ENCODE measurements around the gene OR1L8.
"Not testable (repeated sequence)": the region's sequence is repeated elsewhere in the genome, so short reads cannot be mapped to it uniquely, and the experiment has no call there.

The OR1L8 gene

DNA sequence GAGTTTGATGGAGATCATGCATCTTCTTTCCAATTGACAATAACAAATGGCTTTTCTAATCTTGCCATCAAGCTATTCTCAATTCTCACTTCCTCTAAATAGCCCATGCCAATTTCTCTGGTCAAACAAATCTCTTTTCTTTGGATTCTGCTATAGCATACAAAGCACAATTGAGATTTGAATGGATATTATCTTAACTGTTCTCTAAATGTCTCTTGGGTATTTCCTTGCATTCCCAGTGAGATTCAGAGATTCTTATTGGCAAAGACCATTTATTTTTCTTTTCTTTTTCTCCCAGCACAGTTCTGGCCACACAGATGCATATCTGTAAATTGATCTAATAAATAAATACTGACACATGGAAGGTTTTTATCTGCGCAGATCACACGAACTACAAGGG is 30.4 kb downstream of the OR1L8 start, which contains the start of gene OR1N2:
Gene OR1N2, plus strand, starts transcription at position 301 of the 400 bp plus-strand sequence. CDS start 100 bp downstream, outside the sequence.
- H3K36me3 ChIP-seq (ENCODE audit: control insufficient read depth, low read depth, low read length): no peaks in the 10 kb centered on the region
- H3K4me1 ChIP-seq (ENCODE audit: control insufficient read depth, low read depth, low read length): no peaks in the 10 kb centered on the region
- H3K4me3 ChIP-seq (ENCODE audit: low read length): no peak within 1 kb of the TSS
- peaks cover 53% of the 10 kb centered on the region for H3K9me3 ChIP-seq (ENCODE audit: control insufficient read depth, low read depth, low read length)
- H3K27me3 ChIP-seq (ENCODE audit: control insufficient read depth, insufficient read depth, low read length): no peaks in the 10 kb centered on the region
- H3K9ac ChIP-seq (ENCODE audit: low read length): no peak within 1 kb of the TSS
- H3K27ac ChIP-seq (ENCODE audit: low read length): no peak within 1 kb of the TSS

DNA sequence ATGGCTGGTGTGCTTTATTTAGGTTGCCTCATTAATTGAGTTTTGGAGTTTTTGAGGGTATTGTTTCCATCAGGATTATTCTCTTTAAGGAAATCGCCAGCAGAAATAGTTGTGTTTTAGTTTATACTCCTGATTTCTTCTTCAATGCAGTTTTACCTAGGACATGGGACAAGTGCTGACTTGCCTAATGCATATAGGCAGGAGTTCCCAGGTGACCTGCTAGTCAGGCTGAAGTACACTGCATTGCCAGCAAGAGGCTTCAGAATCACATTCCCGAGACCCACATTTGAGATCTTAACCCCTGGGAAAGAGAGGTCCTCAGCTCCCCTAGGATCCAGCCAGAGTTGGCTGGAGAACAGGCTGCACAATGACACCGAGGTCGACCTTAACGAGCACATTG is 31.8 kb downstream of the OR1L8 start:
- no peak overlapping the region for H3K4me3 ChIP-seq (ENCODE audit: low read length)
- H3K27me3 ChIP-seq (ENCODE audit: control insufficient read depth, insufficient read depth, low read length): no peaks in the 10 kb centered on the region
- H3K4me1 ChIP-seq (ENCODE audit: control insufficient read depth, low read depth, low read length): no peaks in the 10 kb centered on the region
- no peak overlapping the region for H3K9ac ChIP-seq (ENCODE audit: low read length)
- H3K27ac ChIP-seq (ENCODE audit: low read length): no peak overlapping the region
- H3K36me3 ChIP-seq (ENCODE audit: control insufficient read depth, low read depth, low read length): no peaks in the 10 kb centered on the region
- peaks cover 51% of the 10 kb centered on the region for H3K9me3 ChIP-seq (ENCODE audit: control insufficient read depth, low read depth, low read length)

DNA sequence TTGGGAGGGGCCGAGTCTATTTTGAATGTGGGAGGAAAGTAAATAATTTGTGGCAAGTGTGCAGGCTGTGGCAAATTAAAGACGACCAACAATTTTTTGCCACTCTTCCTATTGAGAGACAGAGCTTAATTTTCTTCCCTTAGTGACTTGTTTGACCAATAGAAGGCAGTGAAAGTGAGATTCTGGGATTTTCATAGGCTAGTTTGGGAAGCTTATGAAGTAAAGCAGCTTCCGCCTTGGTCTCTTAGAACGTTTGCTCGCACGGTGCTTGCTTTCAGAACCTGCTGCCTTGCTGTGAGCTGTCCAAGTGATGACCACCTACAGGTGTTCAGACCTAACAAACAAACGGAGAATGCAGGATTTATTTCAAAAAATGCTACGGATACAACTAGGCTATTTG is 37.0 kb downstream of the OR1L8 start:
- Histone ChIP-seq H3K27me3 (ENCODE audit: control insufficient read depth, insufficient read depth, low read length) (no peaks in the 10 kb centered on the region), H3K4me1 (ENCODE audit: control insufficient read depth, low read depth, low read length) (no peaks in the 10 kb centered on the region), H3K36me3 (ENCODE audit: control insufficient read depth, low read depth, low read length) (no peaks in the 10 kb centered on the region), H3K4me3 (ENCODE audit: low read length) (no peak overlapping the region), H3K9me3 (ENCODE audit: control insufficient read depth, low read depth, low read length) (peaks cover 54% of the 10 kb centered on the region), H3K27ac (ENCODE audit: low read length) (no peak overlapping the region), H3K9ac (ENCODE audit: low read length) (no peak overlapping the region)

DNA sequence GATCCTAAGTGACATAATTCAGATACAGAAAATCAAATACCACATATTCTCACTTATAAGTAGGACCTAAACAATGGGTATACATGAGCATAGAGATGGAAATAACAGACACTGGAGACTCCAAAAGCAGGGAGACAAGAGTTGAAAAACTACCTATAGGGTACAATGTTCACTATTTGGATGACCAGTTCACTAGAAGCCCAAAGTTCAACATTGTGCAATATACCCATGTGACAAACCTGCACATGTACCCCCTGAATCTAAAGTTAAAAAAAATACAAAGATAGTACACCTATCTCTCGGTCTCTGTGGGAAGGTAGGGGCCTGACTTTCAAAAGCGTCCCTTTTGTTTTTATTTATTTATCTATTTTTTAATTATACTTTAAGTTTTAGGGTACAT is 44.4 kb downstream of the OR1L8 start:
- H3K27ac ChIP-seq (ENCODE audit: low read length): no peak overlapping the region
- peaks cover 32% of the 10 kb centered on the region for H3K9me3 ChIP-seq (ENCODE audit: control insufficient read depth, low read depth, low read length)
- H3K4me3 ChIP-seq (ENCODE audit: low read length): no peak overlapping the region
- no peak overlapping the region for H3K9ac ChIP-seq (ENCODE audit: low read length)
- H3K27me3 ChIP-seq (ENCODE audit: control insufficient read depth, insufficient read depth, low read length): no peaks in the 10 kb centered on the region
- H3K36me3 ChIP-seq (ENCODE audit: control insufficient read depth, low read depth, low read length): no peaks in the 10 kb centered on the region
- H3K4me1 ChIP-seq (ENCODE audit: control insufficient read depth, low read depth, low read length): no peaks in the 10 kb centered on the region

DNA sequence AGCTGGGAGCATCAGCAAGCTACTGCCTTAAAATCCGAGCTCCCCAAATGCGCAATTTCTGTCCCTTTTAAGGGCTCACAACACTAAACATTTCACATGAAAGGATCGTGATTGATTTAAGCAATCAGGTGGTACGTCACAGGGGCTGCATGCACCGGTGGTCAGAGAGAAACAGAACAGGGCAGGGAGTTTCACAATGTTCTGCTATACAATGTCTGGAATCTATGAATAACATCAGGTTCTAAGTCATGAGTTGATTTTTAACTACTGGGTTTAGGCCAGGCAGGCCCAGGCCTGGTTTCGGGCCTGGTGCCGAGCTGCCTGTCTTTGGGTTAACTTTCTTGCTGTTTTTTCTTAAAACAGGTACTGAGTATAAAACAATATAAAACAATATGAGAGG is 46.1 kb downstream of the OR1L8 start:
- peaks cover 18% of the 10 kb centered on the region for H3K9me3 ChIP-seq (ENCODE audit: control insufficient read depth, low read depth, low read length)
- not testable (repeated sequence) for H3K4me1 ChIP-seq (ENCODE audit: control insufficient read depth, low read depth, low read length); H3K27me3 ChIP-seq (ENCODE audit: control insufficient read depth, insufficient read depth, low read length); H3K9ac ChIP-seq (ENCODE audit: low read length); H3K27ac ChIP-seq (ENCODE audit: low read length); H3K36me3 ChIP-seq (ENCODE audit: control insufficient read depth, low read depth, low read length); H3K4me3 ChIP-seq (ENCODE audit: low read length)

DNA sequence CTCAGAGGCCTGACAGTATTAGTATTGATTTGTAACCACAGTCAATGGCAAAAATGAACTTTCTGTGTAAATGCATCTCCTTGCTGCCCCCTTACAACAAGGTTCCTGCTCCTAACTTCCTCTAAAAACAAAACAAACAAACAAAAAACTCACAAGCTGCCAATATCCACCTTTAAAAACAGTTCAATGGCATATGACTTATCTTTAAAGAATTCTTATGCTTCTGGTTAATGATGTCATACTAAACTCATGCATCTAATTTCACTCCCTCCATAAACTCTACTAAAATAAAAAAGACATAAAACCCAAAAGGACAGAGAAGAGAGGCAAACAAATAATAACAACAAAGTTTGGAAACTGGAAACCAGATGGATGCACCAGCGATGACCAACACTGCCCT is 47.0 kb downstream of the OR1L8 start:
- Histone ChIP-seq H3K9me3 (ENCODE audit: control insufficient read depth, low read depth, low read length) (peaks cover 11% of the 10 kb centered on the region), H3K4me1 (ENCODE audit: control insufficient read depth, low read depth, low read length) (no peaks in the 10 kb centered on the region), H3K4me3 (ENCODE audit: low read length) (no peak overlapping the region), H3K9ac (ENCODE audit: low read length) (no peak overlapping the region), H3K27ac (ENCODE audit: low read length) (no peak overlapping the region), H3K27me3 (ENCODE audit: control insufficient read depth, insufficient read depth, low read length) (no peaks in the 10 kb centered on the region), H3K36me3 (ENCODE audit: control insufficient read depth, low read depth, low read length) (no peaks in the 10 kb centered on the region)

DNA sequence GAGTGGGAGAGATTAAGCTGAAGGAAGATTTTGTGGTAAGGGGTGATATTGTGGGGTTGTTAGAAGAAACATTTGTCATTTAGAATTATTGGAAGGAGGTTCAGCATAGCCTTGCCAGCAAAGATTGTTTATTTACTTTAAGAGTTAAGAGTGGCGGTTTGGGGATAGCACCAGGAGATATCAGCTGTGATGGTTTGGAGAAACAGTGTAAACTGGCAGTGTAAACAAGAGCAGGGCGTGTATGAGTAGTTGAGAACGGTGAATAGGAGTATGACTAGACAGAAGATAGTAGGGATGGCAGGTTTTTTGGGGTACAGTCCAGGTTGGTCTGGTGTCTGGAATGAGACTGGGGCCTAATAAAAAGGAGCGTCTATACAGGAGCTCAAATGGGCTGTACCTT is 52.0 kb downstream of the OR1L8 start:
- H3K27me3 ChIP-seq (ENCODE audit: control insufficient read depth, insufficient read depth, low read length): not testable (repeated sequence)

DNA sequence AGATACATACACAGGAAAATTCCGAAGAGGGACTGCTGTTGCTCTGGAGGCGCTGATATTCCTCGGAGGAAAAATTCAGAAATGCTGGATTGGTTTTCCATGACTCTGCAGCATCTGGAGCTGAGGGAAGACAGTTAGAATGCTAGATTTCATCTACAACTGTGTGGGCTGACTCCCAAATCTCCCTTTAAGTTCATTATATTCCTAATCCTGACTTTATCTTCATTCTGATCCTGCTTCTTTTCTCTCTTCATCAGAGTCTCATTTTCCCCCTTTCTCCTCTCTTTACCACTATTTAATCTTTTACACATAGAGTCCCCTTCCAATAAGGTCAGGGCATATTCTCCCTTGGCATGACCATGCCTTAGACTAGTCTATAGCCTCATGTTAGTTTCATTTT is 56.0 kb downstream of the OR1L8 start, which contains the start of gene OR1N1:
Gene OR1N1, minus strand, starts transcription at position 101 of the 400 bp plus-strand sequence. Its CDS starts 0 bp downstream, at position 101.
- Histone ChIP-seq H3K27me3 (ENCODE audit: control insufficient read depth, insufficient read depth, low read length) (no peaks in the 10 kb centered on the region), H3K9me3 (ENCODE audit: control insufficient read depth, low read depth, low read length) (peaks cover 56% of the 10 kb centered on the region)

More for the DNA sequence above, 52.0 kb downstream of the OR1L8 start:
- not testable (repeated sequence) for H3K9ac ChIP-seq (ENCODE audit: low read length); H3K4me1 ChIP-seq (ENCODE audit: control insufficient read depth, low read depth, low read length); H3K27ac ChIP-seq (ENCODE audit: low read length); H3K36me3 ChIP-seq (ENCODE audit: control insufficient read depth, low read depth, low read length); H3K4me3 ChIP-seq (ENCODE audit: low read length)
- peaks cover 30% of the 10 kb centered on the region for H3K9me3 ChIP-seq (ENCODE audit: control insufficient read depth, low read depth, low read length)

DNA sequence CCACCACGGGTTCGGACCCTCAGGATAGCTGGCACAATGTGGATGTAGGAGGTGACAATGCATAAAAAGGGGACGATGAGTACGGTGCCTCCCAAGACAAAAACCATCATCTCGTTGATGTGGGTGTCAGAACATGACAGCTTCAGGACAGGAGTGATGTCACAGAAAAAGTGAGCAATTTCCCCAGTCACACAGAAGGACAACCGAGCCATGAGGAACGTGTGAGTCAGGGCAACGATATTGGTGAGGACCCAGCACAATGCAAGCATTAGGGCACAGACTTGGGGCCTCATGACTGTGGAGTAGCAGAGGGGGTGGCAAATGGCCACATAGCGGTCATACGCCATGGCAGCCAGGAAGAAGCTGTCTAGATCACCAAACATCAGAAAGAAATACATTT is 56.6 kb downstream of the OR1L8 start:
- H3K27me3 ChIP-seq (ENCODE audit: control insufficient read depth, insufficient read depth, low read length): no peaks in the 10 kb centered on the region
- no peaks in the 10 kb centered on the region for H3K36me3 ChIP-seq (ENCODE audit: control insufficient read depth, low read depth, low read length)
- H3K9me3 ChIP-seq (ENCODE audit: control insufficient read depth, low read depth, low read length): peaks cover 62% of the 10 kb centered on the region
- H3K4me1 ChIP-seq (ENCODE audit: control insufficient read depth, low read depth, low read length): no peaks in the 10 kb centered on the region
- no peak overlapping the region for H3K27ac ChIP-seq (ENCODE audit: low read length)
- no peak overlapping the region for H3K9ac ChIP-seq (ENCODE audit: low read length)
- no peak overlapping the region for H3K4me3 ChIP-seq (ENCODE audit: low read length)

More for the DNA sequence above, 56.0 kb downstream of the OR1L8 start, which contains the start of gene OR1N1:
- H3K36me3 ChIP-seq (ENCODE audit: control insufficient read depth, low read depth, low read length): no peaks in the 10 kb centered on the region
- no peaks in the 10 kb centered on the region for H3K4me1 ChIP-seq (ENCODE audit: control insufficient read depth, low read depth, low read length)
- H3K9ac ChIP-seq (ENCODE audit: low read length): no peak within 1 kb of the TSS
- H3K4me3 ChIP-seq (ENCODE audit: low read length): no peak within 1 kb of the TSS
- no peak within 1 kb of the TSS for H3K27ac ChIP-seq (ENCODE audit: low read length)

DNA sequence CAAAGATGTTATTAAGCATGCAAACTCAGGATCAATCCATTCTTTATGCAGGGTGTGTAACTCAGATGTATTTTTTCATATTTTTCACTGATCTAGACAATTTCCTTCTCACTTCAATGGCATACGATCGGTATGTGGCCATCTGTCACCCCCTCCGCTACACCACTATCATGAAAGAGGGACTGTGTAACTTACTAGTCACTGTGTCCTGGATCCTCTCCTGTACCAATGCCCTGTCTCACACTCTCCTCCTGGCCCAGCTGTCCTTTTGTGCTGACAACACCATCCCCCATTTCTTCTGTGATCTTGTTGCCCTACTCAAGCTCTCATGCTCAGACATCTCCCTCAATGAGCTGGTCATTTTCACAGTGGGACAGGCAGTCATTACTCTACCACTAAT is 63.8 kb downstream of the OR1L8 start:
- no peaks in the 10 kb centered on the region for H3K27me3 ChIP-seq (ENCODE audit: control insufficient read depth, insufficient read depth, low read length)
- H3K4me3 ChIP-seq (ENCODE audit: low read length): no peak overlapping the region
- H3K9me3 ChIP-seq (ENCODE audit: control insufficient read depth, low read depth, low read length): peaks cover 69% of the 10 kb centered on the region
- H3K36me3 ChIP-seq (ENCODE audit: control insufficient read depth, low read depth, low read length): no peaks in the 10 kb centered on the region
- no peaks in the 10 kb centered on the region for H3K4me1 ChIP-seq (ENCODE audit: control insufficient read depth, low read depth, low read length)
- H3K27ac ChIP-seq (ENCODE audit: low read length): no peak overlapping the region
- no peak overlapping the region for H3K9ac ChIP-seq (ENCODE audit: low read length)

DNA sequence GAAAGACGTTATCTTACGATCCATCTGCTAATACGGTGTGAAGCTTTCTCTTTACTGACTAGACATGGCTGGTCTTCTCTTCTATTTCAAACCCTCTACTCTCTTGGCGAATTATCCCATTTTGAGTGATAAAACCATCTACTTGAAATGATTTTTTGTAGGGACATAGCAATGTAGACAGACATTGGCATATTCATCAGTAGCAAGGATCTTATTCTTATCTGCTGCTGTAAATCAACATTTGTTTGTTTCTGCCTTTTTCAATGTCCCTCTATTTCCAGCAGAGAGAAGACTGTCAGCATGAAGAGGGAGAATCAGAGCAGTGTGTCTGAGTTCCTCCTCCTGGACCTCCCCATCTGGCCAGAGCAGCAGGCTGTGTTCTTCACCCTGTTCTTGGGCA is 64.3 kb downstream of the OR1L8 start, which contains the start of gene OR1J4:
Gene OR1J4, plus strand, starts transcription at position 301 of the 400 bp plus-strand sequence. Its CDS starts 0 bp downstream, at position 301.
- no peak within 1 kb of the TSS for H3K4me3 ChIP-seq (ENCODE audit: low read length)
- H3K36me3 ChIP-seq (ENCODE audit: control insufficient read depth, low read depth, low read length): no peaks in the 10 kb centered on the region
- H3K9ac ChIP-seq (ENCODE audit: low read length): no peak within 1 kb of the TSS
- H3K9me3 ChIP-seq (ENCODE audit: control insufficient read depth, low read depth, low read length): peaks cover 70% of the 10 kb centered on the region
- H3K27me3 ChIP-seq (ENCODE audit: control insufficient read depth, insufficient read depth, low read length): no peaks in the 10 kb centered on the region
- H3K27ac ChIP-seq (ENCODE audit: low read length): no peak within 1 kb of the TSS
- H3K4me1 ChIP-seq (ENCODE audit: control insufficient read depth, low read depth, low read length): no peaks in the 10 kb centered on the region

DNA sequence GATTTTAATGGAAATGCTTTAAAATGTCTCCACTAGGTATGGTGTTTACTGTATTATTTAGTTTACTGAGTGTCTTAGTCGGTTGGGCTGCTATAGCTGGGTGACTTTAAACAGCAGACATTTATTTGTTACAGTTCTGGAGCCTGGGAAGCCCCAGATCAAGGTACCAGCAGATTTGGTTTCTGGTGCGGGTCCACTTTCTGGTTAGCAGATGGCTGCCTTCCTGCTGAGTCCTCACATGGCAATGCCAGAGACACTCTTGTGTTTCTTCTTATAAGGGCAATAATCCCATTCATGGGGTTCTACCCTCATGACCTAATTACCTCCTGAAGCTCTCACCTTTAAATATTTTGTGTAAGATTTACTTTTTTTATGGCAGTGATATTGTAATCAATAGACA is 65.0 kb downstream of the OR1L8 start:
- Histone ChIP-seq H3K36me3 (ENCODE audit: control insufficient read depth, low read depth, low read length) (no peaks in the 10 kb centered on the region), H3K4me1 (ENCODE audit: control insufficient read depth, low read depth, low read length) (no peaks in the 10 kb centered on the region), H3K27ac (ENCODE audit: low read length) (no peak overlapping the region), H3K9me3 (ENCODE audit: control insufficient read depth, low read depth, low read length) (peaks cover 64% of the 10 kb centered on the region), H3K9ac (ENCODE audit: low read length) (no peak overlapping the region), H3K4me3 (ENCODE audit: low read length) (no peak overlapping the region), H3K27me3 (ENCODE audit: control insufficient read depth, insufficient read depth, low read length) (no peaks in the 10 kb centered on the region)
